ENCODE measurements around the gene MAP2K5.

Gene MAP2K5

GRCh38 chr15:67590191-67590590 is 47.7 kb downstream of the MAP2K5 start:
- TF ChIP-seq EZH2phosphoT487 (IDR thresholded peaks at IDR 0.05; ENCODE audit: low read length), result no peak
- TF ChIP-seq EZH2 (optimal IDR thresholded peaks at IDR 0.05; ENCODE audit: low read depth, low read length), result no peak
- TF ChIP-seq CTCF (IDR thresholded peaks at IDR 0.05; ENCODE audit: low read length), result no peak
- no peaks in the 10 kb centered on the region for H3K4me1 ChIP-seq (ENCODE audit: low read length)
- no peak overlapping the region for H3K4me2 ChIP-seq (ENCODE audit: low read depth, low read length)
- no peaks in the 10 kb centered on the region for H3K36me3 ChIP-seq (replicated peaks; ENCODE audit: insufficient read depth, low read length)
- H4K20me1 ChIP-seq (ENCODE audit: insufficient read depth, low read length), result no peaks in the 10 kb centered on the region
- no peak overlapping the region for H3K4me3 ChIP-seq (ENCODE audit: low read length)
- H3F3A ChIP-seq (ENCODE audit: insufficient read depth, low read length), result no peaks in the 10 kb centered on the region
- H3K27ac ChIP-seq (ENCODE audit: low read length), result no peak overlapping the region
- no peaks in the 10 kb centered on the region for H3K9me2 ChIP-seq (replicated peaks; ENCODE audit: insufficient read depth, low read length)
- no peaks in the 10 kb centered on the region for H3K79me2 ChIP-seq (ENCODE audit: low read length)
- no peak for DNase-seq
- H3K9ac ChIP-seq (ENCODE audit: low read length), result no peak overlapping the region
- H2AFZ ChIP-seq (ENCODE audit: low read length), result no peak overlapping the region
- no peaks in the 10 kb centered on the region for H3K9me3 ChIP-seq (replicated peaks; ENCODE audit: insufficient read depth, low read length)
- no peaks in the 10 kb centered on the region for H3K27me3 ChIP-seq (replicated peaks; ENCODE audit: insufficient read depth, low read length)

GRCh38 chr15:67592245-67592644 is 49.7 kb downstream of the MAP2K5 start:
- Histone ChIP-seq H3K27ac (ENCODE audit: low read length) (no peak overlapping the region), H3K9ac (ENCODE audit: low read length) (no peak overlapping the region), H2AFZ (ENCODE audit: low read length) (no peak overlapping the region), H3K27me3 (replicated peaks; ENCODE audit: insufficient read depth, low read length) (no peaks in the 10 kb centered on the region), H3K36me3 (replicated peaks; ENCODE audit: insufficient read depth, low read length) (no peaks in the 10 kb centered on the region), H3K4me2 (ENCODE audit: low read depth, low read length) (no peak overlapping the region), H3K79me2 (ENCODE audit: low read length) (no peaks in the 10 kb centered on the region), H4K20me1 (ENCODE audit: insufficient read depth, low read length) (no peaks in the 10 kb centered on the region), H3K9me3 (replicated peaks; ENCODE audit: insufficient read depth, low read length) (no peaks in the 10 kb centered on the region), H3K4me3 (ENCODE audit: low read length) (no peak overlapping the region), H3F3A (ENCODE audit: insufficient read depth, low read length) (no peaks in the 10 kb centered on the region), H3K9me2 (replicated peaks; ENCODE audit: insufficient read depth, low read length) (no peaks in the 10 kb centered on the region), H3K4me1 (ENCODE audit: low read length) (no peaks in the 10 kb centered on the region)
- DNase-seq, result no peak
- no peak for TF ChIP-seq EZH2 (optimal IDR thresholded peaks at IDR 0.05; ENCODE audit: low read depth, low read length)
- TF ChIP-seq EZH2phosphoT487 (IDR thresholded peaks at IDR 0.05; ENCODE audit: low read length), result no peak
- no peak for TF ChIP-seq CTCF (IDR thresholded peaks at IDR 0.05; ENCODE audit: low read length)

GRCh38 chr15:67593562-67593961 is 51.1 kb downstream of the MAP2K5 start:
- Histone ChIP-seq H3F3A (ENCODE audit: insufficient read depth, low read length) (no peaks in the 10 kb centered on the region), H3K4me1 (ENCODE audit: low read length) (no peaks in the 10 kb centered on the region)

More at GRCh38 chr15:67593562-67593961, 51.1 kb downstream of the MAP2K5 start:
- Histone ChIP-seq H3K4me3 (ENCODE audit: low read length) (no peak overlapping the region), H3K27ac (ENCODE audit: low read length) (no peak overlapping the region), H3K36me3 (replicated peaks; ENCODE audit: insufficient read depth, low read length) (no peaks in the 10 kb centered on the region), H3K27me3 (replicated peaks; ENCODE audit: insufficient read depth, low read length) (no peaks in the 10 kb centered on the region), H3K9me3 (replicated peaks; ENCODE audit: insufficient read depth, low read length) (no peaks in the 10 kb centered on the region), H4K20me1 (ENCODE audit: insufficient read depth, low read length) (no peaks in the 10 kb centered on the region), H3K4me2 (ENCODE audit: low read depth, low read length) (no peak overlapping the region), H3K9me2 (replicated peaks; ENCODE audit: insufficient read depth, low read length) (no peaks in the 10 kb centered on the region), H2AFZ (ENCODE audit: low read length) (no peak overlapping the region), H3K9ac (ENCODE audit: low read length) (no peak overlapping the region), H3K79me2 (ENCODE audit: low read length) (no peaks in the 10 kb centered on the region)
- TF ChIP-seq CTCF (IDR thresholded peaks at IDR 0.05; ENCODE audit: low read length) (no peak), EZH2 (optimal IDR thresholded peaks at IDR 0.05; ENCODE audit: low read depth, low read length) (no peak), EZH2phosphoT487 (IDR thresholded peaks at IDR 0.05; ENCODE audit: low read length) (no peak)
- no peak for DNase-seq

Measured in MM.1S (cell line).